GM21515 (cell line): ENCODE results near the gene MLH1.
"Not testable (repeated sequence)": the region's sequence is repeated elsewhere in the genome, so short reads cannot be mapped to it uniquely, and the experiment has no call there.

ENCODE experiments used
- ATAC-seq: cut with Tn5 transposase; IDR thresholded peaks from one replicate; pipeline ENCODE4 v1.9.1; 2021; ENCODE audit not compliant: unreplicated experiment

Gene MLH1

GRCh38 chr3:37032961-37033360 lies 39.6 kb downstream of the MLH1 start:
- no peak for ATAC-seq

- ATAC-seq = no peak
Measured at GRCh38 chr3:37037352-37037751, 44.0 kb downstream of the MLH1 start.

GRCh38 chr3:37039161-37039846 lies 46.0 kb downstream of the MLH1 start:
- no peak for ATAC-seq

GRCh38 chr3:37040231-37040630 lies 46.9 kb downstream of the MLH1 start:
- ATAC-seq = no peak

GRCh38 chr3:37041546-37042195 lies 48.4 kb downstream of the MLH1 start:
- no peak for ATAC-seq

GRCh38 chr3:37042712-37043111 lies 49.4 kb downstream of the MLH1 start:
- not testable (repeated sequence) for ATAC-seq

- ATAC-seq = no peak
Measured at GRCh38 chr3:37050282-37050681, 57.0 kb downstream of the MLH1 start.

GRCh38 chr3:37052860-37053259 lies 59.5 kb downstream of the MLH1 start:
- ATAC-seq = no peak

- ATAC-seq = no peak
Measured at GRCh38 chr3:37053337-37053736, 60.0 kb downstream of the MLH1 start.

- ATAC-seq = no peak
Measured at GRCh38 chr3:37053753-37054152, 60.4 kb downstream of the MLH1 start.

- peak; percentile 70 for ATAC-seq
Measured at GRCh38 chr3:37054370-37054769, 61.1 kb downstream of the MLH1 start.

GRCh38 chr3:37055077-37055476 lies 61.8 kb downstream of the MLH1 start:
- ATAC-seq = not testable (repeated sequence)

- no peak for ATAC-seq
Measured at GRCh38 chr3:37056826-37057225, 63.5 kb downstream of the MLH1 start.

- ATAC-seq = no peak
Measured at GRCh38 chr3:37058117-37058516, 64.8 kb downstream of the MLH1 start.

- ATAC-seq = no peak
Measured at GRCh38 chr3:37064747-37065146, 71.4 kb downstream of the MLH1 start.

- no peak for ATAC-seq
Measured at GRCh38 chr3:37067577-37067976, 74.3 kb downstream of the MLH1 start.

GRCh38 chr3:37068031-37068430 lies 74.7 kb downstream of the MLH1 start:
- ATAC-seq = no peak

GRCh38 chr3:37071921-37072320 lies 78.6 kb downstream of the MLH1 start:
- no peak for ATAC-seq

GRCh38 chr3:37072892-37073291 lies 79.6 kb downstream of the MLH1 start:
- ATAC-seq = no peak

- ATAC-seq = no peak
Measured at GRCh38 chr3:37074178-37074577, 80.9 kb downstream of the MLH1 start.

GRCh38 chr3:37075955-37076354 lies 82.6 kb downstream of the MLH1 start:
- no peak for ATAC-seq

GRCh38 chr3:37082317-37082716 lies 89.0 kb downstream of the MLH1 start:
- no peak for ATAC-seq

GRCh38 chr3:37086918-37087317 lies 93.6 kb downstream of the MLH1 start:
- no peak for ATAC-seq
